HG02973 (cell line): ENCODE results near the gene FLVCR1.
A peak's percentile ranks its signal among the peaks of the same experiment; 100 is the strongest.
"Not testable (repeated sequence)": the region's sequence is repeated elsewhere in the genome, so short reads cannot be mapped to it uniquely, and the experiment has no call there.

Source experiments
- ATAC-seq: cut with Tn5 transposase; IDR thresholded peaks from one replicate; pipeline ENCODE4 v1.9.1; 2021; ENCODE audit warnings: moderate library complexity; ENCODE audit not compliant: unreplicated experiment

The FLVCR1 gene

DNA sequence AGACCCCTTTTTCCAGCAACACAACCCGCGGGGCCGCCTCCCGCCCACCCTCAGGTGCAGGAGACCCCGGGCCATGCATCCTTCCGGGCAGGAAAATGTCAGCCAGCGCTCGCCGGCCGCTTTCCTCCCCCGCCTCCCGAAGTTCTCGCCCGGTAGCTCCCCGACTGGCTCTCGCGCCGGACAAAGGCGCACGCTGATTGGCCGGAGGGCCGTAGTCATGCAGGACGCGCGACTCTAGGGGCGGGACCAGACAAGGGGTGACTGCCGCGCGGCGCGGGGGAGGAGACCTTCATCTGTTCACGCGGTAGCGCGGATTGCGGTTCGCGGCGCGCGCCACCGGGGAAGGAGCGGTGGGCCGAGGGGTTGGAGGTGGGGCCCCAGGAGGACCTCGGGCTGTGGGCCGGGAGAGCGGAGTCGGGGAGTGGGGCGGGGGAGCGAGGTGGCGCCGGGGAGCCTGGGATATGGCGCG lies at the start of gene FLVCR1:
TSS of gene FLVCR1 (plus strand) at position 284 of the 469 bp plus-strand sequence. CDS start at position 462, 178 bp downstream.
- peak; percentile 96 for ATAC-seq

GRCh38 chr1:212814537-212815334 lies 43.3 kb upstream of the FLVCR1 start:
- ATAC-seq, result no peak

GRCh38 chr1:212816567-212817278 lies 41.4 kb upstream of the FLVCR1 start:
- no peak for ATAC-seq

DNA sequence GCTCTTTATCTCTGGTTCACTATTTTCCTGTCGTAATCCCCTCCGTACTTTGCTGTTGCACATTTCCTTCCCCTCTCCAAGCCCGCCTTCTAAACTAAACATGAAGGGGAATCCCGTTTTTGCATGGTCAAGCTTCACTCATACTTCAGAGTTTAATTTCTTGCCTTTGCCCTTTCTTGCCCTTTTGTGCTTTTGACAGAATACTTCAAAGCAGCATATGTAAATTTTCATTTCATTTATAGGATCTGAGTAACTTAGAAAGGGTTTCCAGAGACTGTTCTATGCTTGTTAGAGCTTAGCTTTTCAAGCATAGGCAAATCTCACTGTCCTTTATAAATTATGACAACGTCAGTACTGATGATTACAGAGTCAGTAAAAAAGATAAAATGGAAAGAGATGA lies 38.3 kb upstream of the FLVCR1 start:
- ATAC-seq, result peak; percentile 58

- ATAC-seq, result no peak
Measured at GRCh38 chr1:212820969-212821368, 37.1 kb upstream of the FLVCR1 start.

DNA sequence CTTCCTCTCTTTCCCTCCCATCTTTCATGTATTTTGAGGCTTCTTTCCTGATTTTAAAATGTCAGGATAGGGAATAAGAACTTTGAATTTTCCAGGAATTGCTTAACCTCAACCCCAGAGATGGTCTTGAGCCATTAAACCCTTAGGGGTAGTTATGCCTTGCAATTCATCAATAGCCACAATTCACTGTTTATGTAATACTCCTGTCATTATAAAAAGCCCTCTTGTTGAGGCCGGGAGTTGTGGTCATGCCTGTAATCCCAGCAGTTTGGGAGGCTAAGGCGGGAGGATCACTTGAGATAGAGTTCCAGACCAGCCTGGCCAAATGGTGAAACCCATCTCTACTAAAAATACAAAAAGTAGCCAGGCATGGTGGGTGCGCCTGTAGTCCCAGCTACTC lies 35.1 kb upstream of the FLVCR1 start:
- no peak for ATAC-seq

- ATAC-seq, result no peak
Measured at GRCh38 chr1:212824201-212824600, 33.9 kb upstream of the FLVCR1 start.

DNA sequence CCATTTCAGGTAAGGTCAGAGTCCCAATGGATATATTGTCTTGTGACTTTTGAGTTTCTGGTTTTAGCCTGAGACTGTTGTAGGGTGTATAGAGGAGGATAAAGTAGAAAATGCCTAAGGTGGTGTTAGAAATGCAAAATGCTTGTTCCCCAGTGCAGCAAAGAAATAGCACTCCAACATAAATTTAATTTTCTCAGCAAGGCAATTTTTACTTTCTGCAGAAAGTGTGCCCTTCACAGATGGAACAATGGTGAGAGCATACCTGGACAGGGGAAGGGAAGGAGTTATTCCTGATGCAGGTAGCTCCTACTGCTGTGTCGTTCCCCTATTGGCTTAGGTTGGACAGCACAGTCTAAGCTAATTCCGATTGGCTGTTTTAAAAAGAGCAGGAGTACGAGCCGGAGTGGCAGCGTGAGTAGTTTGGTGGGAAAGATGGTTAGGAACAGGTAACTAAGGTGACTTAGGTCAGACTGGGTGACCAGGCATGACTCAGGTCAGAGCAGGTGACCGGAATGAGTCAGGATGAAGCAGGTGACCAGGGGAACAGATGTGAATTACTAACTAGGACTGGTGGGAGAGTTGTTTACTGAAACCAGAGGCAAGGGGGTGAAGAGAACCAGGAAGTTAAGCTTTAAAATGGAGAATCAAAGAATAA lies 32.1 kb upstream of the FLVCR1 start:
- ATAC-seq, result no peak

DNA sequence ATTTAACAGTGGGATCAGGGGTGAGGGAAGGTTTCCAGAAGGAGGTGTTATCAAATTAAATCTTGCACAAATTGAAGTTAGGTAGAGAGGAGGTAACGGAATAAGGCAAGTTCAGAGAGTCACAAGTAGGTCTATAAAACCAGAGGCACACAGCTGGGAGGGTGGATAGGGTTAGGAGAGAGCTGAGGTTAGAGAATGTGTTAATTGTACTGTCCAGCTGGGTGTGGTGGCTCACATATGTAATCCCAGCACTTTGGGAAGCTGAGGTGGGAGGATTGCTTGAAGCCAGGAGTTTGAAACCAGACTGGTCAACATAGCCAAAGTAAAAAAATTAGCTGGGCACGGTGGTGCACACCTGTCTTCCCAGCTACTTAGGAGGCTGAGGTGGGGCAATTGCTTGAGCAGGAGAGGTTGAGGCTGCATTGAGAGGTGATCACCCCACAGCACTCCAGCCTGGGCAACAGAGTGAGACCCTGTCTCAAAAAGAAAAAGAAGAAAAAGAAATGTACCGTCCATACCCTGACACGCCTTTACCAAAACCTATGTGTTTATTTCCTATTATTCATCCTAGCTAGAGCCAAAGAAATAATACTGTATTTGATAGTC lies 30.8 kb upstream of the FLVCR1 start:
- ATAC-seq, result no peak

GRCh38 chr1:212827831-212828278 lies 30.2 kb upstream of the FLVCR1 start:
- ATAC-seq, result no peak

GRCh38 chr1:212828395-212828794 lies 29.7 kb upstream of the FLVCR1 start:
- no peak for ATAC-seq

DNA sequence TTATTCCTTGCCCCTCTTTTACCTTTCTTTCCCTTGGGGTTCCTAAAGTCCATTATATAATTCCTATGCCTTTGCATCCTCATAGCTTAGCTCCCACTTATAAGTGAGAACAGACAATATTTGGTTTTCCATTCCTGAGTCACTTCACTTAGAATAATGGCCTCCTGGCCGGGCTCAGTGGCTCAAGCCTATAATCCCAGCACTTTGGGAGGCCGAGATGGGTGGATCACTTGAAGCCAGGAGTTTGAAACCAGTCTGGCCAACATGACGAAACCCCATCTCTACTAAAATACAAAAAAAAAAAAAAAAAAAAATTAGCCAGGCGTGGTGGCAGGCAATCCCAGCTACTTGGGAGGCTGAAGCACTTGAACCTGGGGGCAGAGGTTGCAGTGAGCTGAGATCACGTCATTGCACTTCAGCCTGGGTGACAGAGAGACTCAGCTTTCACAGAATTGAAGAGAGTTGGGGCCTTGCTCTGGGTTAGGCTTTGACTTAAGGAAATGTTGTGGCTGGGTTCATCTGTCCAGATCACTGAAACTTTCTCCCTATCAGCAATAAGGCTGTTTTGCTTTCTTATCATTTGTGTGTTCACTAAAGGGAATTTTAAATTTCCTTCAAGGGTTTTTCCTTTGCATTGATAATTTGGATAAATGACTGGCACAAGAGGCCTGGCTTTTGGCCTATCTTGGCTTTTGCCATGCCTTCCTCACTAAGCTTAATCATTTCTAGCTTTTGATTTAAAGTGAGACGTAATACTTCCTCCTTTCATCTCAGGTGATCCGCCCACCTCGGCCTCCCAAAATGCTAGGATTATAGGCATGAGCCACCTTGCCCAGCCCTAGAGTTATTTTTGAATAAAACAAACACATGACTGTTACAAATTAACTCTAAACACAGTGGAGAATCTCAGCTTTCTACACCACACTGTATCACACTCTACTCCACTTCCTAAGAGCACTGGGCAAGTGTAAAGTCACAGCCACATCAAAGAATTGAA lies 24.6 kb upstream of the FLVCR1 start:
- ATAC-seq, result peak; percentile 77

DNA sequence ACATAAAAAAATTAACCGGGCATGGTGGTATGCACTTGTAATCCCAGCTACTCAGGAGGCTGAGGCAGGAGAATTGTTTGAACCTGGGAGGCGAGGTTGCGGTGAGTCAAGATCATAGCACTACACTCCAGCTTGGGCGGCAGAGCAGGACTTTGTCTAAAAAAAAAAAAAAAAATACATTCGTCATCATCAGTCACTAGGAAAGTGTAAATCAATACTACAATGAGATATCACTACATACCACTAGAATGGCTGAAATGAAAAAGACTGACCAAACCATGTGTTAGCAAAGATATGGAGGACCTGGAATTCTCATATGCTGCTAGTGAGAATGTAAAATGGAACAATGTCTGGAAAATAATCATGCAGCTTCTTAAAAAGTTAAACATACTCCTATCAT lies 19.9 kb upstream of the FLVCR1 start:
- ATAC-seq, result no peak

GRCh38 chr1:212844521-212844920 lies 13.6 kb upstream of the FLVCR1 start:
- ATAC-seq, result not testable (repeated sequence)

GRCh38 chr1:212847549-212847948 lies 10.5 kb upstream of the FLVCR1 start, which contains the start of gene SPATA45:
SPATA45 (minus strand) TSS chr1:212847649; CDS start chr1:212836149, 11,500 bp downstream.
- ATAC-seq, result no peak

DNA sequence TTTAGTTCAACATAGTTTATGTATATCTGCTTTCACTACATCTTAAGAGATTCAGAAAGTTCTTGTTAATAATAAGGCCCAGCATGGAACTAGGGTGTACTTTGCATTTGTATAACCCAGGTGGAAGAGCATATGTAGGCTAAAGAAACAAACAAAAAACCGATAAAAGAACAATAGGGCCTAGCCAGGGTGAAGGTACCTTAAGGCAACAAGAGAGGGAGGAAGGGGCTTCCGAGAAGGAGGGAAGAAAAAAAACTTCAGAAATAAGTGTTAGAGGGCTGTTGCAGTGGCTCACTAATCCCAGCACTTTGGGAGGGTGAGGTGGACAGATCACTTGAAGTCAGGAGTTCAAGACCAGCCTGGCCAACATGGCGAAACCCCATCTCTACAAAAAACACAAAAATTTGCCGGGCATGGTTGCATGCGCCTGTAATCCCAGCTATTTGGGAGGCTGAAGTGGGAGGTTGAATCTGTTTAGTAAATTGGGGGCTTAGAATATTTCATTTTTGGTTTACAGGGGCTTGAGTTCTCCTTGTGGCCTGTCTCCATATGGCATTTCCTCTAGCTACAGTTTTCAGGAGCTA lies 5.9 kb upstream of the FLVCR1 start:
- ATAC-seq, result no peak

DNA sequence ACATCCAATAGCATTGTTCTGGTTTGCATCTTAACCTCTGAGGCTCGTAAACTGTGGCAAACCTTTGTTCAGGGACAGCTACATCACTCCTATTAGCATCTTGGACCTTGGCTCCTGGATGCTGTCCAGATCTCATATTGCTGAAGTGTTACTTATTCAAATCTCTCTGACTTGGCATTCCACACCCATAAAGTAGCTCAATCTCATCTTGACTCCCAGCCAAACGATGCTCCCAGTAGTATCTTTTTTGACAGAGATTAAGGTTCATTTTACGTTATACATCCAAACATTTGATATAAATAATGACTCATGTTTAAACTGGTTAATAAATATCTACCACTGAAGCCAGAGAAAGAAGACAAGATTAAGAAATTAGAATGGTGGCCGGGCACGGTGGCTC lies 4.4 kb upstream of the FLVCR1 start:
- no peak for ATAC-seq

GRCh38 chr1:212856755-212857154 lies 1.3 kb upstream of the FLVCR1 start:
- no peak for ATAC-seq

- peak; percentile 12 for ATAC-seq
Measured at GRCh38 chr1:212858461-212859265, 588 bp downstream of the FLVCR1 start.
